Activated CD4-positive, alpha-beta T cell treated with anti-CD3 and anti-CD28 coated beads, Interleukin-2, amount 10 ng/mL, durations not matched to agents 7 days and 5 days (primary cell): Measurements from ENCODE around the gene ARF1. TPM values are rescaled to one million over a fixed set of nuclear protein-coding genes. Genes with fewer than 3 reads are reported as not detected.

Experiments used
- CTCF ChIA-PET: fragments of 350-600 bp; sonication (Branson Sonifier 250); formaldehyde crosslinking; loops from one replicate; lab custom pipeline; 2021; ENCODE audit warnings: antibody characterized with exemption; lab: Charles Lee
- POLR2A ChIA-PET: fragments of 350-600 bp; sonication (Branson Sonifier 250); formaldehyde crosslinking; loops from one replicate; lab custom pipeline; 2021; ENCODE audit warnings: antibody characterized with exemption; lab: Charles Lee
- DNase-seq: peaks from one replicate; pipeline ENCODE4 v3.0.0-alpha.2; 2020
- H3K27ac Mint-ChIP-seq: one replicate; pipeline ENCODE4 v1.8.0; 2021; ENCODE audit warnings: mild to moderate bottlenecking, moderate library complexity, mixed read lengths
- H3K27me3 Mint-ChIP-seq: one replicate; pipeline ENCODE4 v1.8.0; 2021; ENCODE audit warnings: mixed read lengths
- H3K36me3 Mint-ChIP-seq: one replicate; pipeline ENCODE4 v1.8.0; 2021; ENCODE audit warnings: low read depth, mixed read lengths
- H3K4me1 Mint-ChIP-seq: one replicate; pipeline ENCODE4 v1.8.0; 2021; ENCODE audit warnings: mixed read lengths
- H3K4me3 Mint-ChIP-seq: one replicate; pipeline ENCODE4 v1.8.0; 2021; ENCODE audit warnings: mild to moderate bottlenecking, moderate library complexity, mixed read lengths
- H3K9me3 Mint-ChIP-seq: one replicate; pipeline ENCODE4 v1.8.0; 2021; ENCODE audit warnings: mixed read lengths
- total RNA-seq, 2 experiments: library from RNA; stranded (reverse); gene quantifications; one replicate each; pipeline ENCODE4 v1.2.3, GENCODE V29; 2021

Gene ARF1
- total RNA-seq, 2 experiments from 2014 or later: 267 to 285 TPM

GRCh38 chr1:228043281-228043848, 39.1 kb upstream of the ARF1 start:
- no peak overlapping the region for H3K27ac Mint-ChIP-seq
- peaks cover 15% of the 10 kb centered on the region for H3K27me3 Mint-ChIP-seq
- no peak for DNase-seq
- no peak overlapping the region for H3K4me3 Mint-ChIP-seq
- no peaks in the 10 kb centered on the region for H3K4me1 Mint-ChIP-seq
- ChIA-PET CTCF (no interaction called here), POLR2A (no interaction called here)
- peaks cover 7% of the 10 kb centered on the region for H3K9me3 Mint-ChIP-seq
- no peaks in the 10 kb centered on the region for H3K36me3 Mint-ChIP-seq

- Mint-ChIP-seq H3K4me3 (no peak overlapping the region), H3K27me3 (peaks cover 5% of the 10 kb centered on the region), H3K36me3 (no peaks in the 10 kb centered on the region), H3K9me3 (peaks cover 7% of the 10 kb centered on the region), H3K4me1 (no peaks in the 10 kb centered on the region), H3K27ac (no peak overlapping the region)
- ChIA-PET POLR2A (no interaction called here), CTCF (interaction anchor here (0.9 kb wide), 1 partner anchor 316 kb away, joined by 3 read pairs; no protein-coding TSS in a partner anchor)
- DNase-seq: no peak
Observed at GRCh38 chr1:228044961-228045360, 37.5 kb upstream of the ARF1 start.

GRCh38 chr1:228045405-228045804, 37.1 kb upstream of the ARF1 start:
- Mint-ChIP-seq H3K27me3 (peaks cover 3% of the 10 kb centered on the region), H3K9me3 (peaks cover 7% of the 10 kb centered on the region), H3K4me1 (no peaks in the 10 kb centered on the region), H3K36me3 (no peaks in the 10 kb centered on the region), H3K4me3 (no peak overlapping the region), H3K27ac (no peak overlapping the region)
- ChIA-PET CTCF (interaction anchor here (0.9 kb wide), 1 partner anchor 316 kb away, joined by 3 read pairs; no protein-coding TSS in a partner anchor), POLR2A (no interaction called here)
- no peak for DNase-seq

- DNase-seq: no peak
- H3K9me3 Mint-ChIP-seq: peaks cover 7% of the 10 kb centered on the region
- POLR2A ChIA-PET: no interaction called here
- peaks cover 2% of the 10 kb centered on the region for H3K27me3 Mint-ChIP-seq
- H3K4me3 Mint-ChIP-seq: no peak overlapping the region
- no peaks in the 10 kb centered on the region for H3K4me1 Mint-ChIP-seq
- H3K36me3 Mint-ChIP-seq: no peaks in the 10 kb centered on the region
- CTCF ChIA-PET: no interaction called here
- no peak overlapping the region for H3K27ac Mint-ChIP-seq
Observed at GRCh38 chr1:228045871-228046270, 36.6 kb upstream of the ARF1 start.

- POLR2A ChIA-PET: no interaction called here
- Mint-ChIP-seq H3K36me3 (no peaks in the 10 kb centered on the region), H3K4me1 (no peaks in the 10 kb centered on the region), H3K27me3 (peaks cover 2% of the 10 kb centered on the region), H3K9me3 (peaks cover 7% of the 10 kb centered on the region), H3K4me3 (no peak overlapping the region), H3K27ac (no peak overlapping the region)
- no peak for DNase-seq
- CTCF ChIA-PET: no interaction called here
Observed at GRCh38 chr1:228046421-228047182, 35.9 kb upstream of the ARF1 start.

- CTCF ChIA-PET: no interaction called here
- peaks cover 7% of the 10 kb centered on the region for H3K9me3 Mint-ChIP-seq
- no peaks in the 10 kb centered on the region for H3K36me3 Mint-ChIP-seq
- H3K4me1 Mint-ChIP-seq: no peaks in the 10 kb centered on the region
- DNase-seq: no peak
- POLR2A ChIA-PET: no interaction called here
- no peak overlapping the region for H3K27ac Mint-ChIP-seq
- H3K4me3 Mint-ChIP-seq: no peak overlapping the region
- H3K27me3 Mint-ChIP-seq: peaks cover 2% of the 10 kb centered on the region
Observed at GRCh38 chr1:228047183-228047466, 35.4 kb upstream of the ARF1 start.

- H3K4me3 Mint-ChIP-seq: no peak overlapping the region
- no peaks in the 10 kb centered on the region for H3K36me3 Mint-ChIP-seq
- no peak overlapping the region for H3K27ac Mint-ChIP-seq
- no peaks in the 10 kb centered on the region for H3K4me1 Mint-ChIP-seq
- peaks cover 7% of the 10 kb centered on the region for H3K9me3 Mint-ChIP-seq
- DNase-seq: no peak
- POLR2A ChIA-PET: no interaction called here
- H3K27me3 Mint-ChIP-seq: peaks cover 9% of the 10 kb centered on the region
- CTCF ChIA-PET: interaction anchor here (1.0 kb wide), 1 partner anchor 11 kb away, joined by 3 read pairs; no protein-coding TSS in a partner anchor
Observed at GRCh38 chr1:228048120-228048519, 34.4 kb upstream of the ARF1 start.

GRCh38 chr1:228048659-228049298, 33.7 kb upstream of the ARF1 start:
- Mint-ChIP-seq H3K27ac (no peak overlapping the region), H3K27me3 (peaks cover 12% of the 10 kb centered on the region), H3K9me3 (peaks cover 7% of the 10 kb centered on the region), H3K36me3 (no peaks in the 10 kb centered on the region), H3K4me3 (no peak overlapping the region), H3K4me1 (no peaks in the 10 kb centered on the region)
- POLR2A ChIA-PET: no interaction called here
- no peak for DNase-seq
- CTCF ChIA-PET: no interaction called here

- ChIA-PET POLR2A (no interaction called here), CTCF (no interaction called here)
- H3K4me3 Mint-ChIP-seq: no peak overlapping the region
- H3K27me3 Mint-ChIP-seq: peaks cover 17% of the 10 kb centered on the region
- H3K36me3 Mint-ChIP-seq: no peaks in the 10 kb centered on the region
- no peak for DNase-seq
- no peak overlapping the region for H3K27ac Mint-ChIP-seq
- H3K4me1 Mint-ChIP-seq: no peaks in the 10 kb centered on the region
- peaks cover 7% of the 10 kb centered on the region for H3K9me3 Mint-ChIP-seq
Observed at GRCh38 chr1:228050571-228051231, 31.8 kb upstream of the ARF1 start.

- POLR2A ChIA-PET: no interaction called here
- peaks cover 15% of the 10 kb centered on the region for H3K4me1 Mint-ChIP-seq
- no peak overlapping the region for H3K27ac Mint-ChIP-seq
- no peak for DNase-seq
- H3K4me3 Mint-ChIP-seq: no peak overlapping the region
- no peaks in the 10 kb centered on the region for H3K36me3 Mint-ChIP-seq
- H3K9me3 Mint-ChIP-seq: no peaks in the 10 kb centered on the region
- CTCF ChIA-PET: interaction anchor here (1.5 kb wide), 1 partner anchor 11 kb away, joined by 3 read pairs; no protein-coding TSS in a partner anchor
- peaks cover 60% of the 10 kb centered on the region for H3K27me3 Mint-ChIP-seq
Observed at GRCh38 chr1:228058172-228058948, 24.1 kb upstream of the ARF1 start.

- Mint-ChIP-seq H3K27me3 (peaks cover 57% of the 10 kb centered on the region), H3K9me3 (no peaks in the 10 kb centered on the region), H3K36me3 (no peaks in the 10 kb centered on the region), H3K27ac (no peak overlapping the region), H3K4me3 (peak overlapping the region; percentile 50), H3K4me1 (peaks cover 15% of the 10 kb centered on the region)
- ChIA-PET POLR2A (no interaction called here), CTCF (interaction anchor here (1.5 to 2.6 kb wide), 2 partner anchors 11 to 18 kb away, joined by 3 to 11 read pairs; no protein-coding TSS in a partner anchor)
- peak; percentile 46 for DNase-seq
Observed at GRCh38 chr1:228058949-228059633, 23.4 kb upstream of the ARF1 start.
